ENCODE data around the gene KLHDC4.

The KLHDC4 gene

GRCh38 chr16:87741700-87742415 is 23.9 kb downstream of the KLHDC4 start:
- Histone ChIP-seq H3K9ac (ENCODE audit: low read depth, low read length) (no peak overlapping the region), H3K4me3 (ENCODE audit: low read depth in 1 of 2, low read length in 2 of 2) (no peak overlapping the region), H3K4me1 (ENCODE audit: insufficient read depth, low read length) (no peaks in the 10 kb centered on the region), H3K27me3 (ENCODE audit: insufficient read depth, low read length, poor library complexity) (no peaks in the 10 kb centered on the region), H3K79me2 (ENCODE audit: insufficient read depth, low read length) (peaks cover 70% of the 10 kb centered on the region), H3K27ac (ENCODE audit: low read length) (no peak overlapping the region), H3K4me2 (ENCODE audit: insufficient read depth, low read length) (no peak overlapping the region), H3K36me3 (ENCODE audit: insufficient read depth, low read length) (peaks cover 82% of the 10 kb centered on the region), H2AFZ (ENCODE audit: low read depth, low read length) (no peak overlapping the region), H4K20me1 (ENCODE audit: insufficient read depth, low read length) (peaks cover 48% of the 10 kb centered on the region), H3K9me3 (ENCODE audit: insufficient read depth, low read length, severe bottlenecking) (no peaks in the 10 kb centered on the region)
- TF ChIP-seq CTCF (IDR thresholded peaks at IDR 0.05; ENCODE audit: borderline replicate concordance, extremely low read depth, low read length, poor library complexity, severe bottlenecking) (no peak), EZH2 (IDR thresholded peaks at IDR 0.05; ENCODE audit: borderline replicate concordance, low read depth, low read length, severe bottlenecking) (no peak)
- DNase-seq (no peak), ATAC-seq (ENCODE audit: insufficient read depth, low read depth) (no peak)

GRCh38 chr16:87740909-87741424 is 24.8 kb downstream of the KLHDC4 start:
- ATAC-seq (ENCODE audit: insufficient read depth, low read depth): no peak
- no peak for DNase-seq
- Histone ChIP-seq H3K79me2 (ENCODE audit: insufficient read depth, low read length) (peaks cover 68% of the 10 kb centered on the region), H3K36me3 (ENCODE audit: insufficient read depth, low read length) (peaks cover 82% of the 10 kb centered on the region), H3K4me2 (ENCODE audit: insufficient read depth, low read length) (no peak overlapping the region), H3K27ac (ENCODE audit: low read length) (no peak overlapping the region), H3K4me1 (ENCODE audit: insufficient read depth, low read length) (no peaks in the 10 kb centered on the region), H2AFZ (ENCODE audit: low read depth, low read length) (no peak overlapping the region), H3K27me3 (ENCODE audit: insufficient read depth, low read length, poor library complexity) (no peaks in the 10 kb centered on the region), H3K4me3 (ENCODE audit: low read depth in 1 of 2, low read length in 2 of 2) (no peak overlapping the region), H3K9me3 (ENCODE audit: insufficient read depth, low read length, severe bottlenecking) (no peaks in the 10 kb centered on the region), H3K9ac (ENCODE audit: low read depth, low read length) (no peak overlapping the region), H4K20me1 (ENCODE audit: insufficient read depth, low read length) (peaks cover 43% of the 10 kb centered on the region)
- no peak for TF ChIP-seq EZH2 (IDR thresholded peaks at IDR 0.05; ENCODE audit: borderline replicate concordance, low read depth, low read length, severe bottlenecking)
- TF ChIP-seq CTCF (IDR thresholded peaks at IDR 0.05; ENCODE audit: borderline replicate concordance, extremely low read depth, low read length, poor library complexity, severe bottlenecking): no peak

- Histone ChIP-seq H3K4me1 (ENCODE audit: insufficient read depth, low read length) (no peaks in the 10 kb centered on the region), H3K36me3 (ENCODE audit: insufficient read depth, low read length) (peaks cover 81% of the 10 kb centered on the region), H3K27me3 (ENCODE audit: insufficient read depth, low read length, poor library complexity) (no peaks in the 10 kb centered on the region), H3K9ac (ENCODE audit: low read depth, low read length) (no peak overlapping the region), H3K4me3 (ENCODE audit: low read depth in 1 of 2, low read length in 2 of 2) (no peak overlapping the region), H3K27ac (ENCODE audit: low read length) (no peak overlapping the region), H3K9me3 (ENCODE audit: insufficient read depth, low read length, severe bottlenecking) (no peaks in the 10 kb centered on the region), H4K20me1 (ENCODE audit: insufficient read depth, low read length) (peaks cover 43% of the 10 kb centered on the region), H3K4me2 (ENCODE audit: insufficient read depth, low read length) (no peak overlapping the region), H3K79me2 (ENCODE audit: insufficient read depth, low read length) (peaks cover 68% of the 10 kb centered on the region), H2AFZ (ENCODE audit: low read depth, low read length) (no peak overlapping the region)
- TF ChIP-seq EZH2 (IDR thresholded peaks at IDR 0.05; ENCODE audit: borderline replicate concordance, low read depth, low read length, severe bottlenecking) (no peak), CTCF (IDR thresholded peaks at IDR 0.05; ENCODE audit: borderline replicate concordance, extremely low read depth, low read length, poor library complexity, severe bottlenecking) (no peak)
- no peak for DNase-seq
- ATAC-seq (ENCODE audit: insufficient read depth, low read depth): no peak
Observed at GRCh38 chr16:87740441-87740840, 25.3 kb downstream of the KLHDC4 start.

Data from DND-41 (cell line).